IMR-90 (cell line): Measurements from ENCODE around the gene DTX1. TPM values are rescaled to one million over a fixed set of nuclear protein-coding genes. Genes with fewer than 3 reads are reported as not detected.

ENCODE experiments used
- ATAC-seq: fragments of 200-7000 bp; cut with Tn5 transposase; 2 replicates; pipeline ENCODE4 v1.9.1; 2020; ENCODE audit warnings: low read depth, mild to moderate bottlenecking, moderate library complexity
- BruUV-seq: library from RNA; stranded (reverse); fragments of 400-500 nt; replicated peaks from 2 replicates; lab custom pipeline; 2021; lab: Mats Ljungman, UMichigan
- CTCF ChIA-PET: fragments of 300-600 bp; formaldehyde crosslinking; extraction: SDS; loops from one replicate; lab custom pipeline; 2021; ENCODE audit warnings: antibody characterized with exemption; lab: Yijun Ruan, JAX
- POLR2A ChIA-PET: fragments of 300-600 bp; sonication (Branson Sonifier 250); formaldehyde crosslinking; loops from one replicate; lab custom pipeline; 2022; ENCODE audit warnings: antibody characterized with exemption; ENCODE audit not compliant: unreplicated experiment; lab: Charles Lee
- DNase-seq: peaks from one replicate; pipeline ENCODE4 v3.0.0; 2013
- H2AFZ ChIP-seq: replicated peaks from 2 replicates; pipeline ENCODE3; 2013; ENCODE audit warnings: low read length, mild to moderate bottlenecking; ENCODE audit not compliant: poor library complexity
- H2AK5ac ChIP-seq: 2 replicates; pipeline ENCODE4 v1.6.1; 2013; ENCODE audit warnings: low read depth, low read length, inconsistent platforms
- H2AK9ac ChIP-seq: replicated peaks from 2 replicates; pipeline ENCODE3; 2013; ENCODE audit warnings: mild to moderate bottlenecking, low read depth, low read length, moderate library complexity; ENCODE audit not compliant: poor library complexity
- H2BK120ac ChIP-seq: 2 replicates; pipeline ENCODE4 v1.6.1; 2013; ENCODE audit warnings: low read depth, low read length, inconsistent platforms
- H2BK15ac ChIP-seq: 3 replicates; pipeline ENCODE4 v1.6.1; 2013; ENCODE audit warnings: low read depth, low read length, inconsistent platforms
- H2BK20ac ChIP-seq: 2 replicates; pipeline ENCODE4 v1.6.1; 2013; ENCODE audit warnings: low read depth, mild to moderate bottlenecking, inconsistent platforms, low read length, moderate library complexity
- H2BK5ac ChIP-seq: 2 replicates; pipeline ENCODE4 v1.6.1; 2013; ENCODE audit warnings: mild to moderate bottlenecking, low read depth, low read length, inconsistent platforms; ENCODE audit not compliant: poor library complexity, severe bottlenecking
- H3K14ac ChIP-seq: replicated peaks from 2 replicates; pipeline ENCODE4 v1.6.1; 2013; ENCODE audit warnings: low read depth, low read length, inconsistent platforms
- H3K18ac ChIP-seq: 2 replicates; pipeline ENCODE4 v1.6.1; 2013; ENCODE audit warnings: low read depth, low read length, control low read depth
- H3K23ac ChIP-seq: 2 replicates; pipeline ENCODE4 v1.6.1; 2013; ENCODE audit warnings: low read depth, low read length, inconsistent platforms
- H3K27ac ChIP-seq: 2 replicates; pipeline ENCODE4 v1.5.1; 2013; ENCODE audit warnings: mild to moderate bottlenecking, control low read depth, low read length; ENCODE audit not compliant: insufficient read depth
- H3K27me3 ChIP-seq: 2 replicates; pipeline ENCODE4 v1.6.1; 2013; ENCODE audit warnings: low read length; ENCODE audit not compliant: control insufficient read depth, insufficient read depth
- H3K36me3 ChIP-seq: 2 replicates; pipeline ENCODE4 v1.6.1; 2013; ENCODE audit warnings: low read length, mixed read lengths; ENCODE audit not compliant: control insufficient read depth, insufficient read depth
- H3K4ac ChIP-seq: 2 replicates; pipeline ENCODE4 v1.6.1; 2013; ENCODE audit warnings: low read depth, low read length, inconsistent platforms
- H3K4me1 ChIP-seq: 2 replicates; pipeline ENCODE4 v1.6.1; 2013; ENCODE audit warnings: low read length, mixed read lengths; ENCODE audit not compliant: control insufficient read depth, insufficient read depth
- H3K4me2 ChIP-seq: 2 replicates; pipeline ENCODE4 v1.6.1; 2013; ENCODE audit warnings: low read depth, mild to moderate bottlenecking, control low read depth, low read length, moderate library complexity
- H3K4me3 ChIP-seq: 2 replicates; pipeline ENCODE4 v1.5.1; 2013; ENCODE audit warnings: low read depth, mild to moderate bottlenecking, control low read depth, low read length, moderate library complexity; ENCODE audit not compliant: insufficient read depth
- H3K56ac ChIP-seq: 2 replicates; pipeline ENCODE4 v1.6.1; 2013; ENCODE audit warnings: low read length, inconsistent platforms; ENCODE audit not compliant: insufficient read depth; ENCODE audit errors: extremely low read depth
- H3K79me1 ChIP-seq, 2 experiments: 2 replicates each; pipeline ENCODE4 v1.6.1; 2013; ENCODE audit warnings: low read length in 2 of 2, inconsistent platforms in 1 of 2, low read depth in 1 of 2
- H3K9ac ChIP-seq: 2 replicates; pipeline ENCODE4 v1.6.1; 2013; ENCODE audit warnings: low read depth, low read length, control low read depth
- H3K9me1 ChIP-seq: 2 replicates; pipeline ENCODE4 v1.6.1; 2013; ENCODE audit warnings: low read length, inconsistent platforms; ENCODE audit not compliant: insufficient read depth
- H3K9me3 ChIP-seq: 2 replicates; pipeline ENCODE4 v1.6.1; 2013; ENCODE audit warnings: low read length; ENCODE audit not compliant: control insufficient read depth, insufficient read depth
- H4K20me1 ChIP-seq: 2 replicates; pipeline ENCODE4 v1.6.1; 2013; ENCODE audit warnings: low read length, inconsistent platforms; ENCODE audit not compliant: insufficient read depth
- H4K5ac ChIP-seq: 2 replicates; pipeline ENCODE4 v1.6.1; 2013; ENCODE audit warnings: mild to moderate bottlenecking, low read depth, low read length, control low read depth
- H4K8ac ChIP-seq, 2 experiments: 2 replicates each; pipeline ENCODE4 v1.6.1; 2013; ENCODE audit warnings: low read depth in 2 of 2, low read length in 2 of 2, control low read depth in 1 of 2, inconsistent platforms in 1 of 2
- H4K91ac ChIP-seq: 2 replicates; pipeline ENCODE4 v1.6.1; 2013; ENCODE audit warnings: low read depth, low read length, inconsistent platforms; ENCODE audit not compliant: insufficient read depth
- WGBS, 2 experiments: methylation state at CpG; one replicate each; pipeline versions ENCODE4 v1.1.5 to v1.1.7; 2013; ENCODE audit warnings: missing lambda C conversion rate in 2 of 2; ENCODE audit not compliant: insufficient read length in 1 of 2; ENCODE audit errors: extremely low coverage in 2 of 2; 5-methylcytosine and 5-hydroxymethylcytosine counted together
- dilution Hi-C: fragments of 300-500 bp; cut with HindIII; formaldehyde crosslinking; loops from one replicate; pipeline ENCODE4 v1.14.3; 2018; ENCODE audit warnings: low sequenced_read_pairs; ENCODE audit not compliant: unreplicated experiment
- in situ Hi-C: fragments of 300-500 bp; cut with MboI; formaldehyde crosslinking; loops from 3 replicates; pipeline ENCODE4 v1.14.3; 2019; ENCODE audit warnings: low sequenced_read_pairs, inconsistent platforms, mixed read lengths
- intact Hi-C: fragments of 100-400 bp; cut with micrococcal nuclease; formaldehyde crosslinking; loops from 2 replicates; pipeline ENCODE4 v1.10.0; 2022
- polyA plus RNA-seq, 3 experiments: library from polyadenylated mRNA; depleted of rRNA; stranded (reverse); fragments of >200 nt; gene quantifications; 2 replicates each; pipeline ENCODE4 v1.2.3, GENCODE V29; 2012; ENCODE audit warnings: low replicate concordance in 1 of 3
- total RNA-seq: library from RNA; depleted of rRNA; stranded (reverse); fragments of >200 nt; gene quantifications from 2 replicates; pipeline ENCODE4 v1.2.3, GENCODE V29; 2012
- TF ChIP-seq, protein P1 (sequence below): conservative IDR thresholded peaks from 2 replicates; pipeline ENCODE4 v1.5.1; 2012; ENCODE audit warnings: mild to moderate bottlenecking, low read depth, low read length, improper control_type of control experiment

The DTX1 gene
- total and polyA plus RNA-seq, 2 of the 4 experiments (the other 2 are of a cell fraction) = not detected

DNA sequence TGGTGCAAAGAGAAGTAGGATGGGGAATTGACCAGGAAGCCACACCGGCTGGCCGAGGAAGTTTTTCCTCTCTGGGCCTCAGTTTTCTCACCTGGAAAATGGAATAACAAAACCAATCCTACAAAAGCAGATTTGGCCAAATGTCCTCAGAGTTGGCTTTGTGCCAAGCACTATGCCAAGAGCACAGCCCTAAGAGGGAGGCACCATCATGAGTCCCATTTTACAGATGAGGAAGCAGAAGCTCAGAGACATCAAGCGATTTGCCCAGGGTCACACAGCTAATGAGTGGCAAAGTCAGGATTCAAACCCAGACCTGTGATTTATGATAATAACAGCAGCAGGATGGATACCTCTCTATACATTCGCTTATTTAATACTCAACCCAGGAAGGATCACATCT is 51.8 kb downstream of the DTX1 start:
- no peak overlapping the region for H2BK5ac ChIP-seq
- ChIA-PET POLR2A (no interaction called here), CTCF (no interaction called here)
- no peak overlapping the region for H3K14ac ChIP-seq
- H2BK120ac ChIP-seq = no peak overlapping the region
- no peak overlapping the region for H4K91ac ChIP-seq
- H3K4me1 ChIP-seq = no peaks in the 10 kb centered on the region
- TF ChIP-seq, protein P1, sequence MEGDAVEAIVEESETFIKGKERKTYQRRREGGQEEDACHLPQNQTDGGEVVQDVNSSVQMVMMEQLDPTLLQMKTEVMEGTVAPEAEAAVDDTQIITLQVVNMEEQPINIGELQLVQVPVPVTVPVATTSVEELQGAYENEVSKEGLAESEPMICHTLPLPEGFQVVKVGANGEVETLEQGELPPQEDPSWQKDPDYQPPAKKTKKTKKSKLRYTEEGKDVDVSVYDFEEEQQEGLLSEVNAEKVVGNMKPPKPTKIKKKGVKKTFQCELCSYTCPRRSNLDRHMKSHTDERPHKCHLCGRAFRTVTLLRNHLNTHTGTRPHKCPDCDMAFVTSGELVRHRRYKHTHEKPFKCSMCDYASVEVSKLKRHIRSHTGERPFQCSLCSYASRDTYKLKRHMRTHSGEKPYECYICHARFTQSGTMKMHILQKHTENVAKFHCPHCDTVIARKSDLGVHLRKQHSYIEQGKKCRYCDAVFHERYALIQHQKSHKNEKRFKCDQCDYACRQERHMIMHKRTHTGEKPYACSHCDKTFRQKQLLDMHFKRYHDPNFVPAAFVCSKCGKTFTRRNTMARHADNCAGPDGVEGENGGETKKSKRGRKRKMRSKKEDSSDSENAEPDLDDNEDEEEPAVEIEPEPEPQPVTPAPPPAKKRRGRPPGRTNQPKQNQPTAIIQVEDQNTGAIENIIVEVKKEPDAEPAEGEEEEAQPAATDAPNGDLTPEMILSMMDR = no peak
- no peak overlapping the region for H3K4ac ChIP-seq
- H3K9me1 ChIP-seq = no peaks in the 10 kb centered on the region
- no peak overlapping the region for H2AFZ ChIP-seq
- H3K36me3 ChIP-seq = no peaks in the 10 kb centered on the region
- ATAC-seq (no peak), DNase-seq (no peak)
- no peaks in the 10 kb centered on the region for H3K9me3 ChIP-seq
- no peak overlapping the region for H3K9ac ChIP-seq
- dilution Hi-C loops (no loop called here), in situ Hi-C loops (no loop called here), intact Hi-C loops (no loop called here)
- H4K8ac ChIP-seq = no peak overlapping the region
- H4K5ac ChIP-seq = no peak overlapping the region
- H4K20me1 ChIP-seq = no peaks in the 10 kb centered on the region
- H3K23ac ChIP-seq = no peak overlapping the region
- no peak overlapping the region for H2AK9ac ChIP-seq
- no peak overlapping the region for H2AK5ac ChIP-seq
- H3K27me3 ChIP-seq = peaks cover 7% of the 10 kb centered on the region; the same call in 1 of the 2 replicates
- no peak overlapping the region for H2BK20ac ChIP-seq
- H3K4me2 ChIP-seq = no peak overlapping the region
- H3K27ac ChIP-seq = no peak overlapping the region
- no peak overlapping the region for H2BK15ac ChIP-seq
- no TSS peak for BruUV-seq
- H3K4me3 ChIP-seq = no peak overlapping the region
- H3K56ac ChIP-seq = no peak overlapping the region
- H3K18ac ChIP-seq = no peak overlapping the region
- WGBS, 2 experiments = no CpG with 5 or more reads among the region's 4 CpGs
- no peaks in the 10 kb centered on the region for H3K79me1 ChIP-seq
